ENCODE data around the gene RTN4RL2.

RTN4RL2 gene

GRCh38 chr11:57416436-57416835 is 43.9 kb upstream of the RTN4RL2 start:
- no peak for TF ChIP-seq CTCF (IDR thresholded peaks at IDR 0.05; ENCODE audit: insufficient read depth, low read length, poor library complexity, severe bottlenecking)
- TF ChIP-seq EZH2phosphoT487 (conservative IDR thresholded peaks at IDR 0.05; ENCODE audit: low read length) = no peak
- Histone ChIP-seq H3K4me2 (ENCODE audit: low read depth, low read length, poor library complexity, severe bottlenecking) (no peak overlapping the region), H3K9ac (ENCODE audit: low read length) (no peak overlapping the region), H3K79me2 (ENCODE audit: insufficient read depth, low read length) (peaks cover 15% of the 10 kb centered on the region; the same call in 1 of the 2 replicates), H4K20me1 (ENCODE audit: low read depth, low read length) (no peaks in the 10 kb centered on the region; the same call in 1 of the 2 replicates), H3K9me3 (ENCODE audit: insufficient read depth, low read length) (no peaks in the 10 kb centered on the region), H3K27ac (ENCODE audit: low read depth, low read length) (no peak overlapping the region), H3K9me2 (replicated peaks; ENCODE audit: insufficient read depth, low read length) (no peaks in the 10 kb centered on the region), H3K36me3 (ENCODE audit: low read length) (peaks cover 70% of the 10 kb centered on the region), H3K27me3 (ENCODE audit: low read length) (no peaks in the 10 kb centered on the region), H2AFZ (ENCODE audit: low read depth, low read length, severe bottlenecking) (no peak overlapping the region), H3K4me3 (ENCODE audit: insufficient read depth, low read length, poor library complexity, severe bottlenecking) (no peak overlapping the region), H3F3A (ENCODE audit: insufficient read depth) (no peaks in the 10 kb centered on the region; the same call in 1 of the 2 replicates)

- H3K9ac ChIP-seq (ENCODE audit: low read length) = no peak overlapping the region
- no peak overlapping the region for H3K4me2 ChIP-seq (ENCODE audit: low read depth, low read length, poor library complexity, severe bottlenecking)
- TF ChIP-seq EZH2phosphoT487 (conservative IDR thresholded peaks at IDR 0.05; ENCODE audit: low read length) = no peak
- no peak for TF ChIP-seq CTCF (IDR thresholded peaks at IDR 0.05; ENCODE audit: insufficient read depth, low read length, poor library complexity, severe bottlenecking)
- H3K4me3 ChIP-seq (ENCODE audit: insufficient read depth, low read length, poor library complexity, severe bottlenecking) = no peak overlapping the region
- H3K79me2 ChIP-seq (ENCODE audit: insufficient read depth, low read length) = peaks cover 21% of the 10 kb centered on the region
- H3K27me3 ChIP-seq (ENCODE audit: low read length) = no peaks in the 10 kb centered on the region
- no peaks in the 10 kb centered on the region; the same call in 1 of the 2 replicates for H4K20me1 ChIP-seq (ENCODE audit: low read depth, low read length)
- H3F3A ChIP-seq (ENCODE audit: insufficient read depth) = no peaks in the 10 kb centered on the region; the same call in 1 of the 2 replicates
- H3K9me2 ChIP-seq (replicated peaks; ENCODE audit: insufficient read depth, low read length) = no peaks in the 10 kb centered on the region
- no peak overlapping the region for H2AFZ ChIP-seq (ENCODE audit: low read depth, low read length, severe bottlenecking)
- no peaks in the 10 kb centered on the region for H3K9me3 ChIP-seq (ENCODE audit: insufficient read depth, low read length)
- H3K36me3 ChIP-seq (ENCODE audit: low read length) = peaks cover 71% of the 10 kb centered on the region
- no peak overlapping the region for H3K27ac ChIP-seq (ENCODE audit: low read depth, low read length)
Measured at GRCh38 chr11:57417056-57417455, 43.3 kb upstream of the RTN4RL2 start.

GRCh38 chr11:57418131-57418530 is 42.2 kb upstream of the RTN4RL2 start:
- no peak overlapping the region for H3K9ac ChIP-seq (ENCODE audit: low read length)
- no peak overlapping the region for H3K4me2 ChIP-seq (ENCODE audit: low read depth, low read length, poor library complexity, severe bottlenecking)
- peaks cover 29% of the 10 kb centered on the region for H3K79me2 ChIP-seq (ENCODE audit: insufficient read depth, low read length)
- no peak for TF ChIP-seq EZH2phosphoT487 (conservative IDR thresholded peaks at IDR 0.05; ENCODE audit: low read length)
- no peak for TF ChIP-seq CTCF (IDR thresholded peaks at IDR 0.05; ENCODE audit: insufficient read depth, low read length, poor library complexity, severe bottlenecking)
- no peaks in the 10 kb centered on the region for H3F3A ChIP-seq (ENCODE audit: insufficient read depth)
- no peaks in the 10 kb centered on the region for H3K9me3 ChIP-seq (ENCODE audit: insufficient read depth, low read length)
- no peaks in the 10 kb centered on the region for H3K27me3 ChIP-seq (ENCODE audit: low read length)
- H4K20me1 ChIP-seq (ENCODE audit: low read depth, low read length) = no peaks in the 10 kb centered on the region; the same call in 1 of the 2 replicates
- no peak overlapping the region for H3K4me3 ChIP-seq (ENCODE audit: insufficient read depth, low read length, poor library complexity, severe bottlenecking)
- H2AFZ ChIP-seq (ENCODE audit: low read depth, low read length, severe bottlenecking) = no peak overlapping the region
- H3K36me3 ChIP-seq (ENCODE audit: low read length) = peaks cover 65% of the 10 kb centered on the region
- no peaks in the 10 kb centered on the region for H3K9me2 ChIP-seq (replicated peaks; ENCODE audit: insufficient read depth, low read length)
- no peak overlapping the region for H3K27ac ChIP-seq (ENCODE audit: low read depth, low read length)

Measured in SU-DHL-6 (cell line).